Fibroblast of the aortic adventitia (primary cell): Measurements from ENCODE around the gene DDX47. TPM values are rescaled to one million over a fixed set of nuclear protein-coding genes. Genes with fewer than 3 reads are reported as not detected.
A peak's percentile ranks its signal among the peaks of the same experiment; 100 is the strongest.
"Not testable (repeated sequence)": the region's sequence is repeated elsewhere in the genome, so short reads cannot be mapped to it uniquely, and the experiment has no call there.

ENCODE experiments used
- DNase-seq: peaks from one replicate; pipeline ENCODE4 v3.0.0-alpha.2; 2010; ENCODE audit warnings: low read depth
- H3K4me3 ChIP-seq: 2 replicates; pipeline ENCODE4 v1.5.1; 2011; ENCODE audit warnings: low read depth, mild to moderate bottlenecking, control low read depth, low read length, moderate library complexity
- CTCF ChIP-seq: IDR thresholded peaks from 2 replicates; pipeline ENCODE4 v1.5.1; 2011; ENCODE audit warnings: mild to moderate bottlenecking, low read length, control low read depth, inconsistent platforms; ENCODE audit not compliant: insufficient read depth
- total RNA-seq: library from RNA; depleted of rRNA; stranded (reverse); fragments of >200 nt; gene quantifications from 2 replicates; pipeline ENCODE4 v1.2.3, GENCODE V29; 2012; ENCODE audit warnings: low replicate concordance

DDX47 gene
- total RNA-seq, 1 donor = 68.4 TPM

- no peak for DNase-seq
- no peak for TF ChIP-seq CTCF
- no peak overlapping the region for H3K4me3 ChIP-seq
Measured at GRCh38 chr12:12796171-12796570, 17.0 kb upstream of the DDX47 start.

GRCh38 chr12:12796928-12797793 lies 16.0 kb upstream of the DDX47 start:
- no peak overlapping the region for H3K4me3 ChIP-seq
- no peak for DNase-seq

GRCh38 chr12:12797794-12798152 lies 15.4 kb upstream of the DDX47 start:
- TF ChIP-seq CTCF = no peak
- no peak overlapping the region for H3K4me3 ChIP-seq
- no peak for DNase-seq

More at GRCh38 chr12:12796928-12797793, 16.0 kb upstream of the DDX47 start:
- TF ChIP-seq CTCF = no peak

GRCh38 chr12:12798480-12798879 lies 14.7 kb upstream of the DDX47 start:
- no peak for DNase-seq
- TF ChIP-seq CTCF = no peak
- no peak overlapping the region for H3K4me3 ChIP-seq

- no peak overlapping the region for H3K4me3 ChIP-seq
- no peak for TF ChIP-seq CTCF
- DNase-seq = no peak
Measured at GRCh38 chr12:12799163-12799920, 13.8 kb upstream of the DDX47 start.

- peak; percentile 68 for DNase-seq
- TF ChIP-seq CTCF = no peak
- H3K4me3 ChIP-seq = no peak overlapping the region
Measured at GRCh38 chr12:12800406-12801180, 12.6 kb upstream of the DDX47 start.

- not testable (repeated sequence) for H3K4me3 ChIP-seq, DNase-seq
Measured at GRCh38 chr12:12801656-12802055, 11.5 kb upstream of the DDX47 start.
